Retinal pigment epithelial cell (primary cell): ENCODE measurements around the gene MPEG1.

Experiments
- DNase-seq: peaks from one replicate; pipeline ENCODE4 v3.0.0-alpha.2; 2010; ENCODE audit warnings: low read depth
- H3K4me3 ChIP-seq: 2 replicates; pipeline ENCODE4 v1.5.1; 2011; ENCODE audit warnings: mild to moderate bottlenecking, low read length, control low read depth, moderate library complexity
- TF ChIP-seq, protein P1 (sequence below): conservative IDR thresholded peaks from 2 replicates; pipeline ENCODE4 v1.5.1; 2011; ENCODE audit warnings: low read depth, low read length, control low read depth, inconsistent platforms

MPEG1 gene

DNA sequence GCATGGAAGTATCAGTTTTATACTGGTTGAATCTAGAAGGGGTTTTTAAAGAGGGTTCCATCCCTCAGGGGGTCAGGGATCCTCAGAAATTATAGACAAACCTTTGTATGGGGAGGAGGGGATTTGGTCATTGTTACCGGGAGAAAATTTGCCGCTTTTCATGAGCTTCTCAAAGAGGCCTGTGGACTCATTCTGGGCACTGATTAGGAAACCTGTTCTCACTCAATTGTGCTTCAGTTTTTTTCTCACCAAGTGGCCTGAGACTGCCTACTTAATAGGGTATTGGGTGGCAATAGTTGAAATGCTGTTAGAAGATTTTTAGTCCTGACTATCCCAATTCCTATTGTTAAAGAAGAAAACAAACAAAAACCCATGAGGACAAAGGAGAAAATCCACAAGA is 14.0 kb downstream of the MPEG1 start:
- DNase-seq: no peak
- no peak overlapping the region for H3K4me3 ChIP-seq
- TF ChIP-seq, protein P1, sequence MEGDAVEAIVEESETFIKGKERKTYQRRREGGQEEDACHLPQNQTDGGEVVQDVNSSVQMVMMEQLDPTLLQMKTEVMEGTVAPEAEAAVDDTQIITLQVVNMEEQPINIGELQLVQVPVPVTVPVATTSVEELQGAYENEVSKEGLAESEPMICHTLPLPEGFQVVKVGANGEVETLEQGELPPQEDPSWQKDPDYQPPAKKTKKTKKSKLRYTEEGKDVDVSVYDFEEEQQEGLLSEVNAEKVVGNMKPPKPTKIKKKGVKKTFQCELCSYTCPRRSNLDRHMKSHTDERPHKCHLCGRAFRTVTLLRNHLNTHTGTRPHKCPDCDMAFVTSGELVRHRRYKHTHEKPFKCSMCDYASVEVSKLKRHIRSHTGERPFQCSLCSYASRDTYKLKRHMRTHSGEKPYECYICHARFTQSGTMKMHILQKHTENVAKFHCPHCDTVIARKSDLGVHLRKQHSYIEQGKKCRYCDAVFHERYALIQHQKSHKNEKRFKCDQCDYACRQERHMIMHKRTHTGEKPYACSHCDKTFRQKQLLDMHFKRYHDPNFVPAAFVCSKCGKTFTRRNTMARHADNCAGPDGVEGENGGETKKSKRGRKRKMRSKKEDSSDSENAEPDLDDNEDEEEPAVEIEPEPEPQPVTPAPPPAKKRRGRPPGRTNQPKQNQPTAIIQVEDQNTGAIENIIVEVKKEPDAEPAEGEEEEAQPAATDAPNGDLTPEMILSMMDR: no peak

- TF ChIP-seq, protein P1: no peak
- peak; percentile 59 for DNase-seq
- H3K4me3 ChIP-seq: no peak overlapping the region
Measured at GRCh38 chr11:59197991-59198390, 14.7 kb downstream of the MPEG1 start.

DNA sequence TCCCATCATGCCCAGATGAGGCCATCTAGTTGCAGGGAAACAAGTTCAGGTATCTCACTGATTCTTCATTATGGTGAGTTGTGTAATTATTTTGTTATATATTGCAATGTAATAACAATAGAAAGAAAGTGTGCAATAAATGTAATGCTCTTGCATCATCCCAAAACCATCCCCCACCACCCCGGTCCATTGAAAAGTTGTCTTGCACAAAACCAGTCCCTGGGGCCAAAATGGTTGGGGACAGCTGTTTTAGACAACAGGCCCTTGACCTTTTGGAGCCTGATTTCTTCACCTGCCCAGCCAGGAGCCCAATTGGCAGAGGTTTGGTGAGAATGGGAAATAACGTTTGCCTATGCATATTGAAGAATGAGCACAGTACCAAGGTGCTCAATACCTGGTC is 15.9 kb downstream of the MPEG1 start:
- TF ChIP-seq, protein P1: no peak
- no peak for DNase-seq
- no peak overlapping the region for H3K4me3 ChIP-seq

GRCh38 chr11:59195586-59195985 is 17.1 kb downstream of the MPEG1 start:
- no peak overlapping the region for H3K4me3 ChIP-seq
- TF ChIP-seq, protein P1: no peak
- no peak for DNase-seq

GRCh38 chr11:59193587-59194130 is 19.1 kb downstream of the MPEG1 start:
- TF ChIP-seq, protein P1: no peak
- DNase-seq: no peak
- H3K4me3 ChIP-seq: no peak overlapping the region

DNA sequence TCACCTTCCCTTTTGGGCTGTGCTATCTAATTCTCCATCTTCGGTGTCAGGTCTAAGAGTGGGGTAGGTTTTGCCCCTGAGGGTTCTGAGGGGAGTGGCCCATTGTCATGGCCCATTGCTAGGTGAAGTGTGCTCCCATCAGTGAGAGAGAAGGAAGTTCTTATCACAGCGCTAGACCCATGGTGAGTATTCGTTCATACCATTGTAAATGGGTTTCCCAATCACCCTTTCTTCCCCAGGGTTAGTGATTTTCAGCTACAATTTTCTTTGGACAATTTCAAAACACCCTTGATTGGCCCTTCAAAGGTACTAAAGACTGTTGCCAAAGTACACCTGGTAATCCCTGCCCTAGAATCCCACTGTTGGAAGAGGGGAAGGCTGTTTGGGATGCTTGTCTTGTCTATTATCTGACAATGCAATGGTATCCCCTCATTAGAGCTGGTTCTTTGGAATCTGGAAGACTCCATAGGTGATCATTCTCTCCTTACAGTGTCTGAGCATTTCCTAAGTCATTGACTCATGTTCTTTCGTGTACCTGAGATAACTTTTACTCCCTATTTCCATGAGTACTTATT is 20.2 kb downstream of the MPEG1 start:
- no peak overlapping the region for H3K4me3 ChIP-seq
- TF ChIP-seq, protein P1: no peak
- no peak for DNase-seq

GRCh38 chr11:59191890-59192289 is 20.8 kb downstream of the MPEG1 start:
- TF ChIP-seq, protein P1: no peak

More at GRCh38 chr11:59191890-59192289, 20.8 kb downstream of the MPEG1 start:
- no peak for DNase-seq
- no peak overlapping the region for H3K4me3 ChIP-seq
